Inferior parietal cortex (tissue), 1 donor: ENCODE measurements around the gene KIF13A.
"Not testable (repeated sequence)": the region's sequence is repeated elsewhere in the genome, so short reads cannot be mapped to it uniquely, and the experiment has no call there.

Experiments used
- DNase-seq: peaks from one replicate; pipeline ENCODE4 v3.0.0-alpha.2; 2016; ENCODE audit errors: extremely low spot score

The KIF13A gene

DNA sequence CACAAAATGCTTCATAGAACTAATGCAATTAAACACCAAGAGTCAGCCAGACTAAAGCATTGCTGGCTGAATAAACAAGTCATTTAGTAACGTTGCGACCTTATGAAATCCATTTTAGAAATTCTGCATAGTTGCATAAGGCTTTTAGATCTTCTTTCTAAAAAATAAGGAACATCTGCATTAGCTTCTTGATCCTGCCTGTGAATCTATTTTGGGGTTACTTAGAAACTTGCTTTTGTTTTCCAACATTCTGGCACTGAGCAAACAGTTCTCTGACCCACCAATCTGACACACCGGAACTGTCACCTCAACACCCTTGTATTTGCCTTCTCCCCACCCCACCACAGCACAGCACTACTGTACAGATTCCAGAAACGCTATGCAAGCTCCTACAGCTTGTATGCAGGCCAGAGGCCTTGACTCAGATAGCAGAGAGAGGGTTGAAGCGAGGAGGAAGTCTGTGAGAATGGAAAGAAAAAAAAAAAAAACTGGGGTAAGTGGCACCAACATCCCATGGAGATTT lies 55.0 kb downstream of the KIF13A start:
- no peak for DNase-seq

DNA sequence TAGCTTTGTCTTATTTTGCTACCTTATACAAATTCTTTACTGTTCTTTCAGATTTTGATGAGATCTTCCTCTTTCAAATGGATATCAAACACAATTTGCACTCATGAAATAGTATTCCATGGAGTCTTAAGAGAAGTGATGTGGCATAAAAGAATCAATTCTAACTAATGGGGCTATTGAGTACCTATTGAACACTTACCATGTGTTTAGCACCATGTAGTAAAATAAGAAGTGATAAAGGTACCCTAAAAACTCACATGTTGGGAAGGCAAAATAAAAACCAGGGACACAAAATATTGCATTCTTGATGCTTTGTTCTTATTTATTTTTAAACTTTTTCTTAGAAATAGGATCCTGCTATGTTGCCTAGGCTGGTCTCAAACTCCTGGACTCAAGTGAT lies 56.2 kb downstream of the KIF13A start:
- no peak for DNase-seq

DNA sequence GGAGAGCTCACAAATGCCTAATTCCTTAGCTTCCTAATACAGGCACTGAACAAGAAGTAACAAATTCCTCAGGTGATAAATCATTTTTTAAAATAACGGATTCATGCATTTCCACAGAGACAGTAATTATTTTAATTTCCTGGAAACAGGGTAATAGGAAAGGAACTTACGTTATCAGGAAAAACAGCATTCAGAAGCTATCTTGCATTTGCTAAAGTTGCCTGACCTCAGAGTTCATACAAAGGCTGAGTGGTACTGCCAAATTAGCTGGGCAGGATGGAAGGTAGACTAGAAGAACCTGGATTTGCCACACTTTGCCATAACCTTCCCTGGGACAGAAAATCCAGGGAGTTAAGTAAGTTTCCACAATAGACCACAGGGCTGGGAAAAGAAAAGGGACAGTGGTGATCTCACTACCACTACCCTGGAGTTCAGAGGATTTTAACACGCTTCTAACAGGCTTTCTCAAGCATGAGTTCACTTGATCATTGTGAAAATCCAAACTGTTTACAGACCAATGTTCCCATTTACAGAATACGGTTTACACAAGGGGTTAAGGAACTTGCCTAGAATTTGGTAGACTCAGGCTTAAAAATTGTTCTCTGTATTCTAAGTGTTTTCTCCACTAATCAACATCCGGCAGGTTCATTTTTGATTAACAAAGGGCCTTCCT lies 57.0 kb downstream of the KIF13A start:
- DNase-seq, result no peak

DNA sequence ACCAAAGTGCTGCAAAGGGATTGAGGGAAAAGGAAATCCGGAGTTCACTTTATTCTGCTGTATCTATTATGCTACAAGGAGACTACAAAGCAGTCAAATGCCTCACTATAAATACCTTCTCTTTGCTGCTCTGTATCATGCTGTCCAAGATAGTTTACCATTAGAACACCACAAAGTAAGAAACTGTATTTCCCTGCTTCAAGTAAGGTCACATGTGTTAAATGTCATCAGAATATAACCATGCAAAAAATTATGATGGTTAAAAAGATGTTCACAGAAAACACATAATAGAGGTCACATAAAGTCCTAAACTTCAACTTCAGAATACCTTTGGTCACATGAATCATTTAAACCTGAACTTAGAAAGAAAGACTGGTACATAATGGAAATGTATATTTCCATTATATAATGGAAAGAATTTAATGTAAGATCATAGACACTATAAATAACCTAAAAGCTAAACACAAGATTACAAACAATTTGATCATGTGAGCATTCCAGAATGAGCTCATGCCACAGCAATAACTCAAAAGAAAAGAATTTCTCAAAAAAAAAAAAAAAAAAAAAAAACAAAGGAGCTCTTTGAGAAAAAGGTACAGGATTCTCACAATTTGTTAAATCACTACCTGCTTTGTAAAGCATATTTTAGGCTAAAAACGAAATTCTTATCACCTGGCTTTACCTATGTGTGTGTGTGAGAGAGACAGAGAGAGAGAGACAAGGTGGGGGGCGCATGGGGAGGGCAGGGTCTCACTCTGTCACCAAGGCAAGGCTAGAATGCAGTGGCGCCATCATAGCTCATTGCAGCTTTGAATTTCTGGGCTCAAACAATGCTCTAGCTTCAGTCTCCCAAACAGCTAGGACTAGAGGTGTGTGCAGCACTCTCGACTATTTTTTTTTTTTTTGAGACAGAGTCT lies 58.7 kb downstream of the KIF13A start:
- no peak for DNase-seq

DNA sequence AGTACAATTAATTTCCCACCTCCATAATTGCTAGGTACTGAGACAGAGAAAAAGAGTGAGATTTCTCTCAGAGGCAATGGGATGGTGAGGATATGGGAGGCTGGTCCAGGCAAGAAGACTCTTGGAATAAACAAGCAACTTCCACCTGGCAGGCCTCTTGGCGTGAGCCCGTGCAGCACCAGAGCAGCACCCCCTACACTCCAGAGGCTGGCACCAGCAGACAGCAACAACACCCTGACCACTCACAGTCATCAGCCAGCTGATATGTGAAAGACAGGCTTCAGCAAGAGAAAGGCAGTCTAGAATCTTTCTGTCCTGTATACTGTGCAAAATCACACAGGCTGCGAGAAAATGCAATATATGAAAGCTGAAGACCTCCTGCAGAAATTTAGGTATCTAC lies 59.7 kb downstream of the KIF13A start:
- no peak for DNase-seq

DNA sequence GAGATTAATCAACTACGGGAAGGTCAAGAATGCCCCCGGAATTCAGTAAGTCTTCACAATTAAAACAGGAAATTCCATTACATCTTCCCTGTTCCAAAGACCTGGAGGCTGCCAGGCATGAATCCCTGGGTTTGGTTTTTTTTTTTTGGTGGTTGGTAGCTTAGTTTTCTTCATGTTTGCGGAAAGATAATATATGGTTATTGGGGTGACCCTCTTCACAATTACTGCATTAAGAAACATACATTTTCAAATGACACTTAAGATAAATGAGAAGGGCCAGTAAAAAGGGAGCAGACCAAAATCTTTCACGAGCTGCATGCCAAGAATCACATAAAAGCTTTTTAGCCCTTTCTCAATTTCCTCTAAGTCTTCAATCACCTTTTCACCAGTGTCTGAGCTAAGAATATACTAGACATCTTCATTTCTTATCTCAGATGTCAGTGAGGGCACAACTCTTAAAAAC lies 64.0 kb downstream of the KIF13A start:
- no peak for DNase-seq

DNA sequence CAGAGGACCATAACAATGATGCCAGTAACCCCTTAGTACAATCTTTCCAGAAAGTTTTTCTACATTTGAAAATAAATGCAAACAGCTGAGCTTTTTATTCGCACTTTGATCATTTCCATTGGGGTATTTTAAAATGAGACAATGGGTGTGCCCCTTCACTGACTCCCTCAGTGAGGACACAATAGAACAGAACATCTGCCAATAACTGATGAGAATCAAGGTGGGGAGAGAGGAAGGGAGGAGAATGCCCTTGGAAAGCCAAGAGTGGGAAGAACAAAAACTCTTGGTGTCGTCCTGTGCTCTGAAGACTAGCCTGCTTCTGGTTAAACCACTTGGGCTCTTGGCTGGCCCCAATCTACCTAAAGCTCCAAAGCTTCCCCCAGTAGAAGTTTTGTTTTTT lies 66.0 kb downstream of the KIF13A start:
- DNase-seq, result no peak

DNA sequence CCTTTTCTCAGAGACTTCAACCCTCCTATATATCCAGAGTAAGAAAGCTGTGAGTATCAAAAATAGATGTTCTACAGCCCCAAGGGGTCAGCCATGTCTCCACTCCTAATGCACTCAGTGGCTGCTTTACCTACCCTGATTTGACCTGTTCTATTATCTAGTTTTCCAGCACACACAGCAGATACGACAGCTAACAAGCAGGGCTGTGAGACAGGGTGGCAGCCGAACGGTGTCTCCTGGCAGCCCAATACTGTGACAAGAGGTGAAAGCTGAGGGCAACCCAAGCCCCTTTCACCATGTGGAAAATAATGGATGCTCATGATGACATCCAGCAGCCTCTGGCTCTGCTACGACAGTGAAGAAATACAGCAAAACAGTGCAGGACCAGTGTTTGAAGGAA lies 67.9 kb downstream of the KIF13A start:
- no peak for DNase-seq

DNA sequence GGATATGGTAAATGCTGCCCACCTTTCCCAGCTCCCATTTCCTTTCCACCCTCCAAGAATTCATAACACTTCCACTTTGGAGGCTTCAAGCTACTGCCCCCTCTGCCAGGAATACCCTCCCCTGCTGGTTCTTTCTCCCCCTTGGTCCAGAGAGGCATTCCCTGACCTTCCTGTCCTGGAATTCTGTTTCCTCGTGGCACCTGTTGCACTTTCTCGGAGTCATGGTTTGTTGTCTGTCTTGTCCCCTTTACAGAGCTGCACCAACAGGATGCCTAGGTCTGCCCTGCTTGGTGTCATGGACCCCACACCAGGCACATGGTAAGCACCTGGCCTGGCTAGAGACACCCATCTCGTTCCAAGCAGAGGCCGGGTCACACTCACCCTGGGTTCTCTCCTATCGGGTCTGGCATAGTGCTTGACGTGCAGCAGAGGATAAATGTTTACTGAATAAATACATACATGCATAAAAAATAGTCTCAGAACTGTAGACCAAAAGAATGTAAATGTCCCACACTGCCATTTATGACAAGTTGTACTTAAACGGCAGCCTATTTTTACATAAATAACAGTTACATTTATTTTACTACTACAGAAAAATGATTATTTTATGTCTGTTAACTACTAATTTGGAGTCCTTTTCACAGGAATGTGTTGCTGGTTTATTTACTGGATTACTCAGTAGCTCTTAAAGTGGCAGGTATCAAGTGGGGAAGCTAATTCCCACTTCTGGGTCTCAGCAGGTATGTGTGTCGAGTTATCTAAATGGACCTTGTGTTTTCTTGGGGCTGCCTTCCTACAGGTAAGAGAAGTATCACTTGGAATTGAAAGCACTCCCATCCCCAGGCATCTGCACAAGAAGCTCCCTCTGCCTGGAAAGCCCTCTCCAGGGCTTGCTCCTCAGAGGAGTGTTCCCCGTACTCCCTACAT lies 69.3 kb downstream of the KIF13A start:
- DNase-seq, result no peak

DNA sequence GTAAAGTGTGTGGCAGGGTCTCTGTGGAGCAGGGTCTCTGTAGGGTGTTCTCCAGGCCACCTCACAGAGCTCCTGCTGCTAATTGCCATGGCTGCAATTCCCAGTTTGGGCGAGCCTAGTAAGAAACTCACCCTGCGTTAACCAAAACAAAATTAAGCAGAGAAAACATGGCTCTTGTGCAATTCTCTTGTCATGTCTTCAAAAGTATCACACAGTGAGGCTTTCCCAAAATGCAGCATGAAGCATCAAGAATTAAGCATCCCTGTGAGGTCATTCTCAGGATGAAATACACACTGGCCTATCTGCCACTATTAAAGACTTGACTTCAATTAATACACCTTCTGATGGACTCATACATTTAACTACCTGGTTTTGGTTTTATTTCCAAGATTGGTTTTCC lies 72.8 kb downstream of the KIF13A start:
- no peak for DNase-seq

DNA sequence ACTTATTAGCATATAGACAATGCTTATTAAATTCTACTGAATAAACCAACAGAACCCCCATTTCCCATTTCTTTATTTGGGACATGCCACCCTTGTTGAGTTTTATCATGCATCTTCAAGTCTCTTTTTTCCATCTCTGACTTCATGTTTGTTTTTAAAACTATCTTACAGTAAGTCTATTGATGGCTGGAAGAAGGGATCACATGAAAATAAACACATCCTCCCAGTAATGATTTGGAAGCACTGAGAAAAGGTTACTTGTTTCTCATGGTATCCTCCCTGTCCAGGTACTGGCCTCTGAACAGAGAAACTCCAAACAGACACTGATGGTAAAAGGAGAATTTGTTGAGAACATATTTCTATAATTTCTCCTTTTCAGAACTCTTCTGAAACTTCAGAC lies 74.9 kb downstream of the KIF13A start:
- no peak for DNase-seq

DNA sequence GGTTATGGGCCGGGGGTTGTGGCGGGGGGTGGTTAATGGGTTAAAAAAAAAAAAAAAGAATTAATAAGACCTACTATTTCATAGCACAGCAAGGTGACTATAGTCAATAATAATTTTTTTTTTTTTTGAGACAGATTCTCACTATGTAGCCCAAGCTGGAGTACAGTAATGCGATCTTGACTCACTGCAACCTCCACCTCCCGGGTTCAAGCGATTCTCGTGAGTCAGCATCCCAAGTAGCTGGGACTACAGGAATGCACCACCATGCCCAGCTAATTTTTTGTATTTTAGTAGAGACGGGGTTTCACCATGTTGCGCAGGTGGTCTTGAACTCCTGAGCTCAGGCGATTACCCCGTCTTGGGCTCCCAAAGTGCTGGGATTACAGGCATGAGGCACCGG lies 75.8 kb downstream of the KIF13A start:
- not testable (repeated sequence) for DNase-seq

DNA sequence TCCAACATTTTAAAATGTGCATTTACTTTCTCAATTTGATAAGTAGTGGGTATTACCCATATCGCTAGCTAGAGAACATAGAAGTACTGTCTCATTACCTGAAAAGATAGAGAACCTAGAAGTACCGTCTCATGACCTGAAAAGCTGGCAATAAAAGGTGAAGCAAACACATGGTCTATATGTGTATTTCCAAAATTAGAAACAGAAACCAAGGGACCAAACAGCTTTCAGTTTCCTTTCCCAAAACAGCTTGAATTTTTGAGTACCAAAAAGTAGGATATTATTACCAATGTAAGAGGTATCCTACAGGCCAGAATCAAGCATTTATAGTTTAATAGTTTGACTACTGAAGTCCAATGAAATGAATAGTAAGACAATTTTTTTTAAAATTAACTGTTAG lies 77.2 kb downstream of the KIF13A start:
- DNase-seq, result no peak

DNA sequence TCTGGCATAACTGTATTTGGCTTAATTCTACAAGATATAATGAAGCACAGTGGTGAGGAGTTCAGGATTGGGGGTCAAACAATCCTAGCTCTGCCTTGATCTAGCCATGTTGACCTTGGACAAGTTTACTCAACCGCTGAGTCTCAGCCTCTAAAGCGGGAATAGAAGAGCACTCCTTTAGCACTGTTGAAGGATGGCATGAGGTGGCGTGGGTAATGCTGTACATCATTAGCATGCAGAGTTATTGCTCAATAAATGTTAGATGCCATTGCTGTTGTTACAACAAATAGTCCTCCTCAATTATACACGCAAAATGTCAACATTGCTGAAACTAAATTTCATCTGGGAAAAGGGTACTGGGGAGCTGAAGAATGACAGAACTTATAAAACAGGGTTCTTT lies 78.6 kb downstream of the KIF13A start:
- no peak for DNase-seq

DNA sequence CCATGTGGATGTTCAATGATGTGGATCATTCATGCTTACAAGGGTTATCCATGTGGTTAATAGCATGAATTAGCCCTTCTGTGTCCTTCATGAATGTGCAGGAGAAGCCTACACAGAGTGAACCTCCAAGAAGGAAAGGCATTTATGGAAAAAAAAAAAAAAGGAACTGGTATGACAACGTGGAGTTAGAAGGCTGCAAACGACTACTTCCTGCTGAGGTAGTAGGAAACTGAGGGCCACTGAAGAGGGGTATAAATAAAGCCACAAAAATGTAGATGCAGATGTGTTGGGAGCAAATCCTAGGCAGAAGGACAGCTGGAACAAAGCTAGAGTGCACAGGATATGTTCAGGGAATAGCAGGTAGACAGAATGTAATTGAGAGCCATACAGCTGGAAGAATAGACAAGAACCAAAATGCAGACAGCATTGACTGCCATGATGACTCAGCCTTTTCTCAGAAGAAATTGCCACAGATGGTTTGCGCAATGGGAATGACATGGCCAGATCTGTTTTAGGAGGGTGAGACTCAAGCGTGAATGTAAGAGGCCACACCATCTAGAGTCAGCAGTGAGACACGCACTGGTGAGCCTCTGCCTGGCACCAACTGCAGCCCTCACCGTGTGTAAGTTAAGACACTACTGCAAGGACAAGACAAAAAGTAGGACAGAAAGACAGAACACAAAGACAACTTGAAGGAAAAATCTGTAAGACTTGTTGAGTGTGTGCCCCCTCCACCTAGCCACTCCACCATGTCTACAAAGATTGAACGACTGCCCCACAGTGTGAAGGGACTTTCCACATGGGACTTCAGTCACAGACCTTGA lies 79.8 kb downstream of the KIF13A start:
- DNase-seq, result peak; percentile 69

DNA sequence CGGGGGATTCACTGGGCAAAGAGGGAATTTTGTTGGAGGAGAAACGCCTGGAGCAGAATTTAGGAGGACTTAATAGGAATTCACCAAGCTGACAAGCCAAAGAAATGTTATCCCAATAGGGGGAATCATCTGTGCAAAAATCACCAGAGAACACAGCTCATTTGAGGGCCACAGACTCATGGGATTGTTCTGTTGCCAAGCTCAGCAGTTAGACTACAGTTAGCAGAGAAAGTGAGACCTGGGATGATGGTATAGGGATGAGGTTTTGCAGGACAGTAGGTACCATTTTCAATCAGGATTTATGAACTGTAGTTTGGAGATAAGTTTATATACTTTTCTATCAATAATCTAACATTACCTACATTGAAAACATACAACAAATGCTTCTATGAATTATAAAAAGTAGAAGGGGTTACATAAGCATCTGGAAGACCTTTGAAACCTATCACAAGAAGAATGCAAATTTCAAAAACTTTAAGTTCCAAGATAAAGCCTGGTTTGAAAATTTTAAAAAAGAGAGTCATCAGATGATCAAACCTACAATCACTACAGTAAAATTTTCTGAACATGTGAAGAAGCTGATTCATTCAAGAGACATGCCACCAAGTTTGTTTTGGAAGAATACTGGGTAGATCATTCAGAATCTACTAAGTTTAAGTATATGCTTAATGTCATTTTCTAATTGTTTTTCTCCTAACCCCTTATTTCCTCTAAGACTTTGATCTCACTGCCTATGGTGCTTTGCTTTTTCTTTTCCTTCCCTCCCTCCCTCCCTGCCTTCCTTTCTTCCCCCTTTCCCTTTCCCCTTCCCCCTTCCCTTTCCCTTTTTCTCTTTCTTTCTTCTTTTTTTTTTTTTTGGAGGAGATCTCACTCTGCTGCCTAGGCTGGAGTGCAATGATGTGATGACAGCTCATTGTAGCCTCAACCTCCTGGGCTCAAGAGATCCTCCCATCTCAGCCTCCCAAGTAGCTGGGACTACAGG lies 81.5 kb downstream of the KIF13A start:
- DNase-seq, result no peak

DNA sequence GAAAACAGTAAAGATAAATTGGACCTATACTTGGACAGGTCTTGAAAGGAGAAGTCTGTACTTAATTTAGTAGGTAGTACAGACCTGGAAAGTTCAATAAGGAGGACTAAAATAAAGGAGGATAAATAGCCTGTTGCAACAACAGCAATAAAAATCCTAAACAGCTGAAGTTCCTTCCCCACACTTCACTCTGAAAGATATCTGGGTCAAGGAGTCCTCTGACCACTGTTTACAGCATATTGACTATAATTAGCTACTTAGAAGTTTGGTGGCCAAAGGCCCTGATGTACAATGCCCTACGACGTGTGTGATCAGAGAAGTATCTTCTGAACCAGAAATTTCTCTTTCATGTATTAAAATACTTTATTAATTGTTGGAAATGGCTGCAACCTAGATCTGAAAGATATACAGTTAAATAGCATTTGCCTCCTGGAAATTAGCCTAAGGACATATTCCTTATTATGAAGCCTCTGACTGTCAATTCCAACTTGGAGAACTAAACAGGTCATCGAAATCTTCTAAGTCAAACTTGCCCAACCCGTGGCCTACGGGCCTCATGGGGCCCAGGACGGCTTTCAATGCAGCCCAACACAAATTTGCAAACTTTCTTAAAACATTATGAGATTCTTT lies 82.8 kb downstream of the KIF13A start:
- DNase-seq, result no peak

DNA sequence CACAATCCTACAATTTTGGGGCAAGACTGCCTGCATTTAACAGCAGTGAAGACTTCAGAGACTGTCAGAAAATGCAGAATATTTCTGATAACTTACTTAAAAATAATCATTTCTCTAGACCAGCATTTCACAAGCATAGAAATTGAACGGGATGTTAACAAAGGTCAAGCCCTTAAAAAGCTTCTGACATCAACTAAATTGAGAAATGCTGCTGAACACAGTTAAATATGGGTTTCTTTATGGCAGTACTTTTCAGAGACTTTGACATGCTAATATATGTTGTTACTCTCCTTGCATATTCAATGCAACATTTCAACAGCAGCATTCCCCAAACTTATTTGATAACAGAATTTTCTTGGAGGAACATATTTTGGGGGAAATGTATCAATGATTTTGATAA lies 84.5 kb downstream of the KIF13A start:
- DNase-seq, result no peak

DNA sequence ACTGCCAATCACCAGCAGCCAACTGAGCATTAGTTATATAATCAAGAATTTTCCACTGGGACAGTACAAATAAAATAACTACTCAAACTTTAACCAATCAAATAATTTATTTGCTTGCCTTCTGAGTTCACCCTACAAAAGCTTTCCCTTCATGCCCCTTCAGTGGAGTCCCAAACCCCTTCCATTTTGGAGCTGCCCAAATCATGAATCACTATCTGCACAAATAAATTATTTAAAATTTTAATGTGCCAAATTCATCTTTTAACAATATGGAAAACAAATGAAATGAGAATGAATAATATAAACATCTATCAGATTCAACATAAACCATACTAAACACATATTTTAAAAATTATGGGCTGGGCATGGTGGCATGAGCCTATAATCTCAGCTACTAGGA lies 85.9 kb downstream of the KIF13A start:
- DNase-seq, result no peak
